Tibial nerve (tissue), 4 donors: ENCODE data around the gene HOXA9. TPM values are rescaled to one million over a fixed set of nuclear protein-coding genes. Genes with fewer than 3 reads are reported as not detected.

Source experiments
- DNase-seq, 2 donors: peaks; one replicate each; pipeline ENCODE4 v3.0.0-alpha.2; 2019; ENCODE audit warnings: low spot score in 2 of 2
- H3K27ac ChIP-seq, 4 donors: fragments of 200-600 bp; sonication (generic) in 3 of 4; one replicate each; pipeline ENCODE4 v1.5.1; 2017 to 2019; ENCODE audit warnings: mild to moderate bottlenecking in 1 of 4
- H3K27me3 ChIP-seq, 2 donors: fragments of 200-600 bp; sonication (generic) in 1 of 2; one replicate each; pipeline versions ENCODE4 v1.5.1 to v1.6.0; 2017 to 2019
- H3K36me3 ChIP-seq, 3 donors: fragments of 200-600 bp; sonication (generic); one replicate each; pipeline ENCODE4 v1.5.1; 2018 to 2019
- H3K4me1 ChIP-seq, 4 donors: fragments of 200-600 bp; sonication (generic) in 3 of 4; one replicate each; pipeline ENCODE4 v1.5.1; 2017 to 2019
- H3K4me3 ChIP-seq, 4 donors: fragments of 200-600 bp; sonication (generic) in 3 of 4; one replicate each; pipeline ENCODE4 v1.5.1; 2017 to 2019; ENCODE audit warnings: mild to moderate bottlenecking in 1 of 4, moderate library complexity in 1 of 4
- H3K9me3 ChIP-seq, 4 donors: fragments of 200-600 bp; sonication (generic) in 3 of 4; one replicate each; pipeline ENCODE4 v1.5.1; 2017 to 2019
- CTCF ChIP-seq, 5 experiments: fragments of 200-600 bp in 3 of 5; fragments of 450-650 bp in 2 of 5; sonication (generic) in 3 of 5; IDR thresholded peaks; one replicate each; pipeline ENCODE4 v1.5.1; 2016 to 2019; ENCODE audit warnings: antibody characterized with exemption in 5 of 5, mild to moderate bottlenecking in 3 of 5, moderate library complexity in 2 of 5
- EP300 ChIP-seq, 2 donors: sonication (generic); formaldehyde crosslinking; IDR thresholded peaks; one replicate each; pipeline ENCODE4 v1.6.1; 2017; ENCODE audit warnings: antibody characterized with exemption in 2 of 2, mild to moderate bottlenecking in 1 of 2
- POLR2A ChIP-seq, 2 donors: fragments of 450-650 bp; IDR thresholded peaks; one replicate each; pipeline ENCODE4 v1.6.1; 2017; ENCODE audit warnings: antibody characterized with exemption in 2 of 2, mild to moderate bottlenecking in 2 of 2, moderate library complexity in 2 of 2
- WGBS, 2 donors: methylation state at CpG; one replicate each; pipeline ENCODE4 v1.1.5; 2018; 5-methylcytosine and 5-hydroxymethylcytosine counted together
- total RNA-seq, 4 donors: library from RNA; depleted of rRNA; stranded (reverse); fragments of >200 nt; gene quantifications; one replicate each; pipeline ENCODE4 v1.1.0, GENCODE V29; 2016

Gene HOXA9
- total RNA-seq, 4 donors from 2014 or later: 10.5 to 13.8 (median 12.7) TPM

DNA sequence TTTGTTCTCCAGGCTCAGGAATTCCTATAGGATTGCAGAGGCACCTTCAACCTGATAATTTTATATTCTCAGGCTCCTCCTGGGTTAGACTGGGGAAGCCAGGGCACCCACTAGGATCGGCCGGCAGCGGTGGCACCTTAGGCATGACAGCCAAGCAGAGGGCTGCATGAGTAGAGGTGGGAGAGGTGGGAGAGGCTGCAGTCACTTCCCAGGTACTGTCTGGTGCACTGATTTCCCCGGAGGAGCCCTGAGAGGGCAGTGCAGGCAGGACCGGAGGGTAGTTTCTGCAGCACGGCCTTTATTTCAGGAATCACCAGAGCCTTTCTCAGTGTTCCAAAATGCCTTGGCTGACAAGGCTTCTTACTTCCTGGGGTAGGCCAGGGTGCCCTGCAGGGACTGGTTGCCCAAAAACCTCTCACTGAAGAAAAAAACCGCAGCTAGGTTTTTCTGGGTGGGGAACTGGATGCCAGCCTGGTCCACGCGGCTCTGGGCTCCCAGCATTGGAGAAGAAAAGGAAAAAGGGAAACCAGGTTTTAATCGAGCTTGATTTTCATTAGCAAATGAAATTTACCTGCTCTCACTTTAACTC lies 38.1 kb upstream of the HOXA9 start:
- DNase-seq: no peak
- Histone ChIP-seq H3K9me3 (no peaks in the 10 kb centered on the region), H3K27me3 (peaks cover 0 to 93% of the 10 kb centered on the region in 2 donors), H3K4me1 (peaks cover 0 to 58% (median 29%) of the 10 kb centered on the region in 4 donors), H3K4me3 (no peak overlapping the region), H3K27ac (no peak overlapping the region), H3K36me3 (no peaks in the 10 kb centered on the region)
- TF ChIP-seq EP300 (IDR thresholded peaks at IDR 0.05) (no peak), POLR2A (IDR thresholded peaks at IDR 0.05) (no peak), CTCF (IDR thresholded peaks at IDR 0.05) (no peak)
- WGBS, 2 donors: 37 to 48% methylated on average over 10 of the region's 10 CpGs

- WGBS, 2 donors: 32 to 41% methylated on average over 3 of the region's 3 CpGs
- peaks cover 0 to 65% (median 34%) of the 10 kb centered on the region in 4 donors for H3K4me1 ChIP-seq
These were observed 37.5 kb upstream of the HOXA9 start for GRCh38 chr7:27202862-27203134.

DNA sequence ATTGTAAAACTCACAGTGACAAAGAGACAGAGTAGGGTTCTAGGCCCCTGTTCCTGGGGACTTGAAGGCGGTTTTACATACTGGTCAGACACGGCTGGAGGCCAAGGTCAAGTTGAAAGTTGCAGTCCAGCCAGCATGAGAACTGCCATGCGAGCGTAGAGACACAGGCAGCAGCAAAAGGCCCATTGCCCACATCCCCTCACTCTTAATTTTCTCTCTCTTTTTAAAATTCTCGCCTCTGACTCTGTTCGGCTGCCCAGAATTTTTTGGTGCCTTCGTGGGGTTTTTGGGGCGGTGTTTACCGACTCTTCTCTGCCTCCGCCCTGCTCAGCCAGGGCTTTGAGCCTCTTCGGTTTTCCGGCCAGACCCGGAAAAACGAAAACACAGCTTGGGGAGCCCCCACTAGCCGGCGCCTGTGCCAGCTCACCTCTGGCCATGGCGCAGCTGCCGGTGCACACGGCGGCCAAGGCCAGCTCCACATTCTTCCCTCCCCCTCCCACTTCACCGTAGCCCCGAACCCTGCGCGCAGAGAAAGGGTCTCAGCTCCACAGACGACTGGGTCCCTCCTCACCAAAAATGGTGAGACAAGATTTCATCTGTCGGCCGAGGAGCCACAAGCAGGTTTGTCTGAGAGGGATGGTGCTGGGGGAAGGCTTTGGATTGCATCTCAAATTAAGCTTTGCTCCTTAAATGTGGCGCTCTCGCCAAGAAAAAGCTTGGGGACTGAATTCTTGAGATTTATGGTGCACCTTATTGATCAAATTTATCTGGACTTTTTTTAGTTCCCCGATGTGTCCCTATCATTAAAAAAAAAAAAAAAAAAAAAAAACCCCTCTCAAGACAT lies 36.9 kb upstream of the HOXA9 start:
- peak in 1 of 2 donors; percentile 7 for TF ChIP-seq EP300 (IDR thresholded peaks at IDR 0.05)
- no peak for TF ChIP-seq CTCF (IDR thresholded peaks at IDR 0.05)
- H3K4me1 ChIP-seq: peaks cover 0 to 65% (median 34%) of the 10 kb centered on the region in 4 donors
- H3K36me3 ChIP-seq: no peaks in the 10 kb centered on the region
- peaks cover 7 to 93% of the 10 kb centered on the region in 2 donors for H3K27me3 ChIP-seq
- no peak for DNase-seq
- no peaks in the 10 kb centered on the region for H3K9me3 ChIP-seq
- H3K4me3 ChIP-seq: no peak overlapping the region
- 29 to 41% methylated on average over 30 of the region's 30 CpGs for WGBS, 2 donors
- no peak overlapping the region for H3K27ac ChIP-seq

More at GRCh38 chr7:27202862-27203134, 37.5 kb upstream of the HOXA9 start:
- no peaks in the 10 kb centered on the region for H3K9me3 ChIP-seq
- no peak for DNase-seq
- no peak for TF ChIP-seq EP300 (IDR thresholded peaks at IDR 0.05)
- no peak for TF ChIP-seq POLR2A (IDR thresholded peaks at IDR 0.05)
- no peak for TF ChIP-seq CTCF (IDR thresholded peaks at IDR 0.05)
- no peak overlapping the region for H3K27ac ChIP-seq
- H3K4me3 ChIP-seq: no peak overlapping the region
- H3K36me3 ChIP-seq: no peaks in the 10 kb centered on the region
- peaks cover 6 to 93% of the 10 kb centered on the region in 2 donors for H3K27me3 ChIP-seq

- H3K27ac ChIP-seq: no peak overlapping the region
- peaks cover 7 to 93% of the 10 kb centered on the region in 2 donors for H3K27me3 ChIP-seq
- H3K9me3 ChIP-seq: no peaks in the 10 kb centered on the region
- peak overlapping the region in 1 of 4 donors; percentile 0 for H3K4me3 ChIP-seq
- H3K4me1 ChIP-seq: peaks cover 0 to 65% (median 34%) of the 10 kb centered on the region in 4 donors
- no peak for DNase-seq
- H3K36me3 ChIP-seq: no peaks in the 10 kb centered on the region
- TF ChIP-seq CTCF (IDR thresholded peaks at IDR 0.05): no peak
- WGBS, 2 donors: 41 to 50% methylated on average over 4 of the region's 4 CpGs
These were observed 36.3 kb upstream of the HOXA9 start for GRCh38 chr7:27201580-27202017.
